ENCODE measurements around the gene GEMIN8.
A peak's percentile ranks its signal among the peaks of the same experiment; 100 is the strongest.

Gene GEMIN8

GRCh38 chrX:14029425-14030173, at the start of gene GEMIN8:
Gene GEMIN8 (minus strand): TSS chrX:14029892. CDS start chrX:14021478, 8,414 bp downstream.
- peak; percentile 52 for DNase-seq (ENCODE audit: low read depth, low spot score)

- DNase-seq (ENCODE audit: low read depth, low spot score) = no peak
These were observed 46.9 kb upstream of the GEMIN8 start for GRCh38 chrX:14076639-14077038.

- no peak for DNase-seq (ENCODE audit: low read depth, low spot score)
These were observed 43.9 kb upstream of the GEMIN8 start for GRCh38 chrX:14073556-14073955.

- DNase-seq (ENCODE audit: low read depth, low spot score) = no peak
These were observed 43.4 kb upstream of the GEMIN8 start for GRCh38 chrX:14073071-14073470.

GRCh38 chrX:14065800-14066199, 36.1 kb upstream of the GEMIN8 start:
- no peak for DNase-seq (ENCODE audit: low read depth, low spot score)

GRCh38 chrX:14064626-14065432, 35.1 kb upstream of the GEMIN8 start:
- DNase-seq (ENCODE audit: low read depth, low spot score) = no peak

- no peak for DNase-seq (ENCODE audit: low read depth, low spot score)
These were observed 32.8 kb upstream of the GEMIN8 start for GRCh38 chrX:14062524-14062923.

GRCh38 chrX:14056206-14056605, 26.5 kb upstream of the GEMIN8 start:
- DNase-seq (ENCODE audit: low read depth, low spot score) = no peak

- no peak for DNase-seq (ENCODE audit: low read depth, low spot score)
These were observed 21.7 kb upstream of the GEMIN8 start for GRCh38 chrX:14051416-14051815.

GRCh38 chrX:14050709-14051108, 21.0 kb upstream of the GEMIN8 start:
- no peak for DNase-seq (ENCODE audit: low read depth, low spot score)

- no peak for DNase-seq (ENCODE audit: low read depth, low spot score)
These were observed 13.5 kb upstream of the GEMIN8 start for GRCh38 chrX:14043209-14043608.

- DNase-seq (ENCODE audit: low read depth, low spot score) = no peak
These were observed 9.7 kb upstream of the GEMIN8 start for GRCh38 chrX:14039344-14039743.

GRCh38 chrX:14038375-14039085, 8.8 kb upstream of the GEMIN8 start:
- no peak for DNase-seq (ENCODE audit: low read depth, low spot score)

- DNase-seq (ENCODE audit: low read depth, low spot score) = no peak
These were observed 2.7 kb upstream of the GEMIN8 start for GRCh38 chrX:14032406-14032805.

GRCh38 chrX:14030174-14030530, 460 bp upstream of the GEMIN8 start:
- DNase-seq (ENCODE audit: low read depth, low spot score) = no peak

- no peak for DNase-seq (ENCODE audit: low read depth, low spot score)
These were observed 660 bp downstream of the GEMIN8 start for GRCh38 chrX:14029039-14029424.

GRCh38 chrX:14028473-14028872, 1.2 kb downstream of the GEMIN8 start:
- DNase-seq (ENCODE audit: low read depth, low spot score) = no peak

GRCh38 chrX:14027511-14028019, 2.1 kb downstream of the GEMIN8 start:
- DNase-seq (ENCODE audit: low read depth, low spot score) = no peak

GRCh38 chrX:14027036-14027435, 2.7 kb downstream of the GEMIN8 start:
- no peak for DNase-seq (ENCODE audit: low read depth, low spot score)

- DNase-seq (ENCODE audit: low read depth, low spot score) = no peak
These were observed 3.6 kb downstream of the GEMIN8 start for GRCh38 chrX:14026121-14026520.

GRCh38 chrX:14022019-14022418, 7.7 kb downstream of the GEMIN8 start:
- no peak for DNase-seq (ENCODE audit: low read depth, low spot score)

- no peak for DNase-seq (ENCODE audit: low read depth, low spot score)
These were observed 12.3 kb downstream of the GEMIN8 start for GRCh38 chrX:14017399-14017798.
